Progenitor cell of endocrine pancreas (in vitro differentiated cells): ENCODE data around the gene PRR27. TPM values are rescaled to one million over a fixed set of nuclear protein-coding genes. Genes with fewer than 3 reads are reported as not detected.
"Not testable (repeated sequence)": the region's sequence is repeated elsewhere in the genome, so short reads cannot be mapped to it uniquely, and the experiment has no call there.

ENCODE experiments used
- DNase-seq: peaks from one replicate; pipeline ENCODE4 v3.0.0; 2021; ENCODE audit warnings: low spot score; ENCODE audit not compliant: unreplicated experiment
- H3K27ac Mint-ChIP-seq: 2 replicates; pipeline ENCODE4 v1.8.0; 2021; ENCODE audit warnings: mild to moderate bottlenecking, moderate library complexity, mixed read lengths
- H3K27me3 Mint-ChIP-seq: 2 replicates; pipeline ENCODE4 v1.8.0; 2021; ENCODE audit warnings: mixed read lengths
- H3K36me3 Mint-ChIP-seq: 2 replicates; pipeline ENCODE4 v1.8.0; 2022; ENCODE audit warnings: mixed read lengths; ENCODE audit not compliant: insufficient read depth
- H3K4me1 Mint-ChIP-seq: 2 replicates; pipeline ENCODE4 v1.8.0; 2021; ENCODE audit warnings: low read depth, mixed read lengths
- H3K4me3 Mint-ChIP-seq: 2 replicates; pipeline ENCODE4 v1.8.0; 2021; ENCODE audit warnings: low read depth, mild to moderate bottlenecking, moderate library complexity, mixed read lengths
- H3K9me3 Mint-ChIP-seq: 2 replicates; pipeline ENCODE4 v1.8.0; 2021; ENCODE audit warnings: low read depth, mixed read lengths
- CTCF ChIP-seq: fragments of 200-600 bp; sonication (generic); IDR thresholded peaks from one replicate; pipeline ENCODE4 v1.5.0; 2021; ENCODE audit warnings: antibody characterized with exemption, mild to moderate bottlenecking; ENCODE audit not compliant: unreplicated experiment
- total RNA-seq: library from RNA; stranded (reverse); gene quantifications from 2 replicates; pipeline ENCODE4 v1.2.1, GENCODE V29; 2021

Gene PRR27
- total RNA-seq, 1 donor from 2014 or later = not detected

DNA sequence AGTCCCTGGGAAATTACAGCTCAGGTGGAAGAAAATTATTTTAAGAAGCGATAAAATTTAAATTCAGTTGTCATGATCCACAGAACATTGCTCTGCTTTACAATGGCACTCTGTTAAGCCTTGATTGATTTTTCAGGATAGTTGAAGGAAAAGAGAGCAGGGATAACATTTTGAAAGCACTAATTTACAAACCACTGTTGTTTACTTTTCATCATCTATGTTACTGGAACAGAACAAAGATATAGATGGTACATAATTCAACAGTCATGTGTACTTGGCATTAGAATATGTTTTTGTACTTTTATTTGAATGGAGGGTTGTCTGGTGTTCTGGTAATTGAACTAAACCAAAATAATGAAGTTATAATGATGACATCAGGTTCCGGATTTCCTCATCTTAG lies 38.9 kb downstream of the PRR27 start:
- Mint-ChIP-seq H3K36me3 (no peaks in the 10 kb centered on the region), H3K9me3 (peaks cover 6% of the 10 kb centered on the region), H3K27me3 (no peaks in the 10 kb centered on the region), H3K4me1 (peaks cover 6% of the 10 kb centered on the region), H3K4me3 (no peak overlapping the region), H3K27ac (no peak overlapping the region)
- no peak for TF ChIP-seq CTCF
- DNase-seq = no peak

DNA sequence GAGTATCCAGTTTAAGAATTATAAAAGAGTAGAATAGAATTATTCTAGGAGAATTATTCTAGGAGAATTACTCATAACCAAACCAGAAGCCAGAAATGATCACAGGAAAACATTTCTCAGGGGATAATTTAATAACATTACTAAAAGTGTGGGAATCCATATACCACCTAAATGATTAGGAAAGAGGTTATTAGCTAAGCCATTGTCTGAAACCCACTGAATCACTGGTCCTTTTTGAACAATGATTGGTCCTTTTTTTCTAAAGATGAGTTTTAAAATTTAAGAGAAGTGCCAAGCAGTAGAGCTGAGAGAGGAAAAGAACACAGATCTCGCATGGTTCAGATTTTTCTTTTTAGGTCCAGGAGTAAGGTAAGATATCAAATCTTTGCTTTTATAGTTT lies 41.4 kb downstream of the PRR27 start, which contains the start of gene ODAM:
Gene ODAM, plus strand, starts transcription at position 301 of the 400 bp plus-strand sequence. CDS start 819 bp downstream, outside the sequence.
- no peak for DNase-seq
- Mint-ChIP-seq H3K27ac (no peak within 1 kb of the TSS), H3K27me3 (no peaks in the 10 kb centered on the region), H3K36me3 (no peaks in the 10 kb centered on the region), H3K9me3 (peaks cover 6% of the 10 kb centered on the region), H3K4me1 (peaks cover 9% of the 10 kb centered on the region), H3K4me3 (no peak within 1 kb of the TSS)
- no peak for TF ChIP-seq CTCF

GRCh38 chr4:70196857-70197256 lies 42.8 kb downstream of the PRR27 start:
- Mint-ChIP-seq H3K27me3 (no peaks in the 10 kb centered on the region), H3K4me3 (no peak overlapping the region), H3K27ac (no peak overlapping the region), H3K9me3 (no peaks in the 10 kb centered on the region), H3K4me1 (peaks cover 9% of the 10 kb centered on the region), H3K36me3 (no peaks in the 10 kb centered on the region)
- no peak for DNase-seq
- TF ChIP-seq CTCF = no peak

GRCh38 chr4:70197842-70198241 lies 43.8 kb downstream of the PRR27 start:
- H3K27ac Mint-ChIP-seq = peak overlapping the region; percentile 50
- no peaks in the 10 kb centered on the region for H3K9me3 Mint-ChIP-seq
- DNase-seq = no peak
- H3K36me3 Mint-ChIP-seq = no peaks in the 10 kb centered on the region
- peaks cover 7% of the 10 kb centered on the region for H3K4me1 Mint-ChIP-seq
- H3K4me3 Mint-ChIP-seq = no peak overlapping the region
- TF ChIP-seq CTCF = no peak
- no peaks in the 10 kb centered on the region for H3K27me3 Mint-ChIP-seq

GRCh38 chr4:70203601-70204000 lies 49.6 kb downstream of the PRR27 start:
- no peak for TF ChIP-seq CTCF
- Mint-ChIP-seq H3K27ac (no peak overlapping the region), H3K36me3 (no peaks in the 10 kb centered on the region), H3K27me3 (no peaks in the 10 kb centered on the region), H3K4me3 (no peak overlapping the region), H3K4me1 (peaks cover 3% of the 10 kb centered on the region), H3K9me3 (peaks cover 3% of the 10 kb centered on the region)
- DNase-seq = no peak

- H3K4me1 Mint-ChIP-seq = not testable (repeated sequence)
- H3K9me3 Mint-ChIP-seq = peaks cover 19% of the 10 kb centered on the region
These were observed 58.7 kb downstream of the PRR27 start for GRCh38 chr4:70212752-70213151.

More at GRCh38 chr4:70212752-70213151, 58.7 kb downstream of the PRR27 start:
- H3K36me3 Mint-ChIP-seq, DNase-seq, H3K4me3 Mint-ChIP-seq, H3K27me3 Mint-ChIP-seq, H3K27ac Mint-ChIP-seq: not testable (repeated sequence)

Other genes with a start within 250 kb of the PRR27 start
- gene CSN1S1, start 223.2 kb upstream of the PRR27 start, total RNA-seq = not detected in 2 replicates
- not detected in 2 replicates for gene CSN2, start 188.5 kb upstream of the PRR27 start, total RNA-seq
- not detected in 2 replicates for gene STATH, start 158.3 kb upstream of the PRR27 start, total RNA-seq
- gene HTN3, start 125.8 kb upstream of the PRR27 start, total RNA-seq = not detected in 2 replicates
- not detected in 2 replicates for gene HTN1, start 103.8 kb upstream of the PRR27 start, total RNA-seq
- not detected in 2 replicates for gene ODAM, start 41.5 kb downstream of the PRR27 start, total RNA-seq
- gene FDCSP, start 71.9 kb downstream of the PRR27 start, total RNA-seq = not detected in 2 replicates
- not detected in 2 replicates for gene CSN3, start 88.4 kb downstream of the PRR27 start, total RNA-seq
- not detected in 2 replicates for gene CABS1, start 180.7 kb downstream of the PRR27 start, total RNA-seq
- gene SMR3A, start 206.5 kb downstream of the PRR27 start, total RNA-seq = not detected in 2 replicates
- not detected in 2 replicates for gene SMR3B, start 228.9 kb downstream of the PRR27 start, total RNA-seq
- gene OPRPN, start 243.7 kb downstream of the PRR27 start, total RNA-seq = not detected in 2 replicates